Transverse colon (tissue), 4 donors: ENCODE measurements around the gene GDF9. TPM values are rescaled to one million over a fixed set of nuclear protein-coding genes. Genes with fewer than 3 reads are reported as not detected.

ENCODE experiments used
- DNase-seq: peaks from one replicate; pipeline ENCODE4 v3.0.0-alpha.2; 2019
- H3K27ac ChIP-seq, 4 donors: fragments of 200-600 bp; sonication (generic); 2 replicates each; pipeline ENCODE4 v1.5.1; 2016 to 2018; ENCODE audit warnings: inconsistent platforms in 4 of 4
- H3K27me3 ChIP-seq: fragments of 200-600 bp; sonication (generic); 2 replicates; pipeline ENCODE4 v1.5.1; 2017; ENCODE audit warnings: inconsistent platforms
- H3K36me3 ChIP-seq, 4 donors: fragments of 200-600 bp; sonication (generic); 2 replicates each; pipeline ENCODE4 v1.5.1; 2017 to 2019; ENCODE audit warnings: inconsistent platforms in 4 of 4
- H3K4me1 ChIP-seq, 4 donors: fragments of 200-600 bp; sonication (generic); 2 replicates each; pipeline ENCODE4 v1.5.1; 2017 to 2020; ENCODE audit warnings: inconsistent platforms in 4 of 4
- H3K4me3 ChIP-seq, 4 donors: fragments of 200-600 bp; sonication (generic); 1 replicate in 1 of 4; 2 replicates in 3 of 4; pipeline versions ENCODE4 v1.5.1 to v1.6.1; 2017 to 2019; ENCODE audit warnings: inconsistent platforms in 4 of 4
- H3K9me3 ChIP-seq, 2 donors: fragments of 200-600 bp; sonication (generic); 2 replicates each; pipeline ENCODE4 v1.5.1; 2017 to 2019; ENCODE audit warnings: inconsistent platforms in 2 of 2
- CTCF ChIP-seq, 5 experiments: fragments of 200-600 bp in 3 of 5; fragments of 450-650 bp in 2 of 5; sonication (generic) in 3 of 5; IDR thresholded peaks; 1 replicate in 2 of 5; 2 replicates in 3 of 5; pipeline ENCODE4 v1.5.1; 2016 to 2017; ENCODE audit warnings: antibody characterized with exemption in 5 of 5, inconsistent platforms in 3 of 5, mild to moderate bottlenecking in 2 of 5, moderate library complexity in 1 of 5
- EP300 ChIP-seq: sonication (generic); formaldehyde crosslinking; IDR thresholded peaks from one replicate; pipeline ENCODE4 v1.6.1; 2017; ENCODE audit warnings: antibody characterized with exemption, low read depth
- POLR2A ChIP-seq: fragments of 450-650 bp; IDR thresholded peaks from one replicate; pipeline ENCODE4 v1.6.1; 2016; ENCODE audit warnings: antibody characterized with exemption, mild to moderate bottlenecking, moderate library complexity
- POLR2AphosphoS5 ChIP-seq, 3 donors: sonication (generic); formaldehyde crosslinking; IDR thresholded peaks; one replicate each; pipeline ENCODE4 v1.6.1; 2016; ENCODE audit warnings: antibody characterized with exemption in 3 of 3
- WGBS, 2 donors: methylation state at CpG; one replicate each; pipeline ENCODE4 v1.1.5; 2018; ENCODE audit warnings: low coverage in 1 of 2; 5-methylcytosine and 5-hydroxymethylcytosine counted together
- in situ Hi-C, 4 donors: fragments of 200-750 bp; cut with MboI; loops; one replicate each; pipeline versions ENCODE4 v1.15.0 to v1.15.1; 2017; ENCODE audit warnings: low sequenced_read_pairs in 3 of 4, low pct_ligation_motif_present in 1 of 4, low pct_unique_long_range_greater_than_20kb in 1 of 4
- intact Hi-C: fragments of 100-400 bp; cut with DNase I; formaldehyde crosslinking; loops from one replicate; pipeline ENCODE4 v1.15.1; 2023; ENCODE audit warnings: low total_unique reads
- total RNA-seq, 4 donors: library from RNA; depleted of rRNA; stranded (reverse); fragments of >200 nt; gene quantifications; one replicate each; pipeline ENCODE4 v1.1.0, GENCODE V29; 2016

The GDF9 gene
- total RNA-seq, 4 donors from 2014 or later: 0.27 to 0.79 TPM; not detected in 2

- intact Hi-C loops (no loop called here), in situ Hi-C loops (no loop called here)
- Histone ChIP-seq H3K4me3 (no peak overlapping the region), H3K4me1 (no peaks in the 10 kb centered on the region), H3K36me3 (no peaks in the 10 kb centered on the region), H3K9me3 (no peaks in the 10 kb centered on the region), H3K27ac (no peak overlapping the region), H3K27me3 (no peaks in the 10 kb centered on the region)
- WGBS, 2 donors: 84 to 92% methylated on average over 3 of the region's 3 CpGs
- no peak for DNase-seq
- TF ChIP-seq POLR2A (no peak), CTCF (IDR thresholded peaks at IDR 0.05) (no peak), POLR2AphosphoS5 (IDR thresholded peaks at IDR 0.05) (no peak), EP300 (no peak)
Measured at GRCh38 chr5:132853323-132853722, 12.9 kb downstream of the GDF9 start.

GRCh38 chr5:132850066-132850465 lies 16.2 kb downstream of the GDF9 start:
- in situ Hi-C loops: no loop called here
- WGBS, 2 donors: 79 to 86% methylated on average over 2 of the region's 2 CpGs

GRCh38 chr5:132849347-132849746 lies 16.9 kb downstream of the GDF9 start:
- intact Hi-C loops: no loop called here
- no peak overlapping the region for H3K4me3 ChIP-seq
- no peaks in the 10 kb centered on the region for H3K27me3 ChIP-seq
- no peak overlapping the region for H3K27ac ChIP-seq
- no peak for TF ChIP-seq POLR2A
- no peak for TF ChIP-seq POLR2AphosphoS5 (IDR thresholded peaks at IDR 0.05)
- no peak for TF ChIP-seq CTCF (IDR thresholded peaks at IDR 0.05)
- no peak for TF ChIP-seq EP300
- in situ Hi-C loops: loop anchor here in 1 of 4 donors (25.0 kb wide), 1 partner anchor 462 kb away; no protein-coding TSS in a partner anchor
- no peak for DNase-seq
- H3K36me3 ChIP-seq: no peaks in the 10 kb centered on the region
- WGBS, 2 donors: 22 to 48% methylated on average over 1 of the region's 1 CpG
- no peaks in the 10 kb centered on the region for H3K9me3 ChIP-seq
- no peaks in the 10 kb centered on the region for H3K4me1 ChIP-seq

More at GRCh38 chr5:132850066-132850465, 16.2 kb downstream of the GDF9 start:
- Histone ChIP-seq H3K4me3 (no peak overlapping the region), H3K4me1 (no peaks in the 10 kb centered on the region), H3K36me3 (no peaks in the 10 kb centered on the region), H3K27me3 (no peaks in the 10 kb centered on the region), H3K27ac (no peak overlapping the region), H3K9me3 (no peaks in the 10 kb centered on the region)
- intact Hi-C loops: no loop called here
- TF ChIP-seq POLR2A: no peak
- TF ChIP-seq CTCF (IDR thresholded peaks at IDR 0.05): no peak
- TF ChIP-seq EP300: no peak
- TF ChIP-seq POLR2AphosphoS5 (IDR thresholded peaks at IDR 0.05): no peak
- DNase-seq: no peak

- no peak overlapping the region for H3K4me3 ChIP-seq
- H3K36me3 ChIP-seq: no peaks in the 10 kb centered on the region
- WGBS, 2 donors: 95 to 100% methylated on average over 4 to 8 of the region's 8 CpGs
- no peak for TF ChIP-seq CTCF (IDR thresholded peaks at IDR 0.05)
- TF ChIP-seq POLR2A: no peak
- no peak for TF ChIP-seq EP300
- TF ChIP-seq POLR2AphosphoS5 (IDR thresholded peaks at IDR 0.05): no peak
- DNase-seq: no peak
- no peaks in the 10 kb centered on the region for H3K9me3 ChIP-seq
- intact Hi-C loops (no loop called here), in situ Hi-C loops (loop anchor here in 1 of 4 donors (25.0 kb wide), 1 partner anchor 461 kb away; no protein-coding TSS in a partner anchor)
- no peaks in the 10 kb centered on the region for H3K27me3 ChIP-seq
- H3K4me1 ChIP-seq: no peaks in the 10 kb centered on the region
- no peak overlapping the region for H3K27ac ChIP-seq
Measured at GRCh38 chr5:132848270-132848669, 18.0 kb downstream of the GDF9 start.
